Measurements from ENCODE around the gene MED27.

GRCh38 chr9:131946180-131946579 is 133.5 kb downstream of the MED27 start:
- TF ChIP-seq CTCF (IDR thresholded peaks at IDR 0.05; ENCODE audit: borderline replicate concordance, extremely low read depth, low read length, poor library complexity, severe bottlenecking), result no peak
- no peak for TF ChIP-seq EZH2 (IDR thresholded peaks at IDR 0.05; ENCODE audit: borderline replicate concordance, low read depth, low read length, severe bottlenecking)

Measured in DND-41 (cell line).